KMS-11 (cell line): ENCODE data around the gene PJVK.
"Not testable (repeated sequence)": the region's sequence is repeated elsewhere in the genome, so short reads cannot be mapped to it uniquely, and the experiment has no call there.

Source experiments
- H2AFZ ChIP-seq: fragments of 200-600 bp; sonication (generic); 2 replicates; pipeline ENCODE4 v1.6.1; 2016; ENCODE audit warnings: antibody characterized with exemption, mixed run types, low read depth
- H3K27ac ChIP-seq: fragments of 200-600 bp; sonication (generic); 2 replicates; pipeline ENCODE4 v1.6.1; 2016; ENCODE audit warnings: mild to moderate bottlenecking, mixed run types
- H3K27me3 ChIP-seq: fragments of 200-600 bp; sonication (generic); 2 replicates; pipeline ENCODE4 v1.6.1; 2017; ENCODE audit warnings: mild to moderate bottlenecking, low read depth, mixed run types, moderate library complexity; ENCODE audit not compliant: insufficient read depth
- H3K36me3 ChIP-seq: fragments of 200-600 bp; sonication (generic); 2 replicates; pipeline ENCODE4 v1.6.1; 2017; ENCODE audit warnings: mild to moderate bottlenecking, mixed run types; ENCODE audit not compliant: insufficient read depth
- H3K4me1 ChIP-seq: fragments of 200-600 bp; sonication (generic); 2 replicates; pipeline ENCODE4 v1.6.1; 2016; ENCODE audit warnings: mild to moderate bottlenecking, low read depth, mixed run types; ENCODE audit not compliant: poor library complexity, severe bottlenecking
- H3K4me2 ChIP-seq: fragments of 200-600 bp; sonication (generic); 2 replicates; pipeline ENCODE4 v1.7.0; 2016; ENCODE audit warnings: mild to moderate bottlenecking, mixed run types
- H3K4me3 ChIP-seq: fragments of 200-600 bp; sonication (generic); IDR thresholded peaks from 2 replicates; pipeline ENCODE4 v1.6.1; 2017; ENCODE audit warnings: low read depth, low read length, mixed read lengths; ENCODE audit not compliant: insufficient read depth
- H3K79me2 ChIP-seq: fragments of 200-600 bp; sonication (generic); 2 replicates; pipeline ENCODE4 v1.6.1; 2016; ENCODE audit warnings: low read depth, mixed run types; ENCODE audit not compliant: insufficient read depth
- H3K9ac ChIP-seq: fragments of 200-600 bp; sonication (generic); 2 replicates; pipeline ENCODE4 v1.6.1; 2016; ENCODE audit warnings: mild to moderate bottlenecking, mixed run types
- H4K20me1 ChIP-seq: fragments of 200-600 bp; sonication (generic); 2 replicates; pipeline ENCODE4 v1.6.1; 2016; ENCODE audit warnings: mild to moderate bottlenecking, mixed run types; ENCODE audit not compliant: insufficient read depth
- CTCF ChIP-seq: fragments of 200-600 bp; sonication (generic); conservative IDR thresholded peaks from 2 replicates; pipeline ENCODE4 v1.6.1; 2017; ENCODE audit warnings: low read depth, mild to moderate bottlenecking, antibody characterized with exemption, low read length, moderate library complexity, mixed read lengths

Gene PJVK

GRCh38 chr2:178457390-178457886 is 6.3 kb downstream of the PJVK start:
- Histone ChIP-seq H2AFZ (no peak overlapping the region), H3K4me2 (no peak overlapping the region), H4K20me1 (no peaks in the 10 kb centered on the region), H3K27ac (no peak overlapping the region), H3K4me3 (no peak overlapping the region), H3K36me3 (no peaks in the 10 kb centered on the region), H3K4me1 (no peaks in the 10 kb centered on the region), H3K9ac (no peak overlapping the region), H3K27me3 (no peaks in the 10 kb centered on the region), H3K79me2 (no peaks in the 10 kb centered on the region)
- TF ChIP-seq CTCF, result no peak

- no peak overlapping the region for H2AFZ ChIP-seq
- no peak for TF ChIP-seq CTCF
- H3K9ac ChIP-seq, result no peak overlapping the region
- H3K4me2 ChIP-seq, result no peak overlapping the region
- no peaks in the 10 kb centered on the region for H3K79me2 ChIP-seq
- no peaks in the 10 kb centered on the region for H3K4me1 ChIP-seq
- H3K27me3 ChIP-seq, result no peaks in the 10 kb centered on the region
- no peak overlapping the region for H3K27ac ChIP-seq
- no peaks in the 10 kb centered on the region for H3K36me3 ChIP-seq
- H4K20me1 ChIP-seq, result no peaks in the 10 kb centered on the region
- no peak overlapping the region for H3K4me3 ChIP-seq
Measured at GRCh38 chr2:178469219-178469849, 18.2 kb downstream of the PJVK start.

GRCh38 chr2:178471313-178471712 is 20.1 kb downstream of the PJVK start:
- H3K4me3 ChIP-seq, H3K4me2 ChIP-seq, H3K79me2 ChIP-seq, H4K20me1 ChIP-seq, H3K27me3 ChIP-seq, H2AFZ ChIP-seq, H3K27ac ChIP-seq, H3K9ac ChIP-seq, H3K4me1 ChIP-seq, H3K36me3 ChIP-seq: not testable (repeated sequence)

GRCh38 chr2:178473373-178473772 is 22.2 kb downstream of the PJVK start:
- H3K4me1 ChIP-seq, result peaks cover 10% of the 10 kb centered on the region
- TF ChIP-seq CTCF, result no peak

GRCh38 chr2:178473931-178474330 is 22.8 kb downstream of the PJVK start:
- Histone ChIP-seq H3K27ac (no peak overlapping the region), H3K4me3 (no peak overlapping the region), H3K79me2 (no peaks in the 10 kb centered on the region), H3K9ac (no peak overlapping the region), H3K36me3 (no peaks in the 10 kb centered on the region), H3K4me2 (no peak overlapping the region), H3K4me1 (peaks cover 10% of the 10 kb centered on the region), H3K27me3 (no peaks in the 10 kb centered on the region), H4K20me1 (no peaks in the 10 kb centered on the region), H2AFZ (no peak overlapping the region)
- no peak for TF ChIP-seq CTCF

More at GRCh38 chr2:178473373-178473772, 22.2 kb downstream of the PJVK start:
- H3K79me2 ChIP-seq, result no peaks in the 10 kb centered on the region
- no peak overlapping the region for H3K4me2 ChIP-seq
- H3K27ac ChIP-seq, result no peak overlapping the region
- H3K9ac ChIP-seq, result no peak overlapping the region
- no peak overlapping the region for H3K4me3 ChIP-seq
- no peak overlapping the region for H2AFZ ChIP-seq
- H3K36me3 ChIP-seq, result no peaks in the 10 kb centered on the region
- no peaks in the 10 kb centered on the region for H3K27me3 ChIP-seq
- no peaks in the 10 kb centered on the region for H4K20me1 ChIP-seq
